Measurements from ENCODE around the gene PCDHA1. TPM values are rescaled to one million over a fixed set of nuclear protein-coding genes. Genes with fewer than 3 reads are reported as not detected.
"Not testable (repeated sequence)": the region's sequence is repeated elsewhere in the genome, so short reads cannot be mapped to it uniquely, and the experiment has no call there.

The PCDHA1 gene
- total RNA-seq, 2 experiments from 2014 or later = not detected

GRCh38 chr5:140794595-140795258, 8.8 kb downstream of the PCDHA1 start, which contains the start of gene PCDHA2:
TSS of gene PCDHA2 (plus strand) at chr5:140794852.
- TF ChIP-seq CTCF (conservative IDR thresholded peaks at IDR 0.05; ENCODE audit: low read length) (peak; percentile 47; the same call in 1 of the 2 replicates), EZH2phosphoT487 (IDR thresholded peaks at IDR 0.05; ENCODE audit: borderline replicate concordance, low read depth, low read length) (no peak)
- ChIA-PET CTCF (ENCODE audit: unreplicated experiment) (no interaction called here), POLR2A (no interaction called here)
- DNase-seq (ENCODE audit: low spot score) = no peak
- Histone ChIP-seq H3K9me2 (ENCODE audit: insufficient read depth, low read length) (0 out of 2 replicates have a peak, but pooled peaks cover 2% of the 10 kb centered on the region), H3K79me2 (ENCODE audit: insufficient read depth, low read depth, low read length) (no peaks in the 10 kb centered on the region), H4K20me1 (ENCODE audit: insufficient read depth, low read length) (no peaks in the 10 kb centered on the region), H3K9me3 (ENCODE audit: low read length) (no peaks in the 10 kb centered on the region), H3K4me1 (ENCODE audit: insufficient read depth, low read length, poor library complexity, severe bottlenecking) (no peaks in the 10 kb centered on the region), H3K4me3 (ENCODE audit: low read depth, low read length, poor library complexity, severe bottlenecking) (no peak within 1 kb of the TSS), H3K27ac (ENCODE audit: low read depth, low read length, poor library complexity, severe bottlenecking) (no peak within 1 kb of the TSS), H3K36me3 (ENCODE audit: insufficient read depth, low read length) (no peaks in the 10 kb centered on the region), H3K4me2 (ENCODE audit: low read length) (no peak within 1 kb of the TSS), H2AFZ (ENCODE audit: low read length) (no peak within 1 kb of the TSS)
- intact Hi-C loops (cut with micrococcal nuclease; ENCODE audit: unreplicated experiment) = no loop called here
- BruUV-seq (replicated peaks) = no TSS peak

DNA sequence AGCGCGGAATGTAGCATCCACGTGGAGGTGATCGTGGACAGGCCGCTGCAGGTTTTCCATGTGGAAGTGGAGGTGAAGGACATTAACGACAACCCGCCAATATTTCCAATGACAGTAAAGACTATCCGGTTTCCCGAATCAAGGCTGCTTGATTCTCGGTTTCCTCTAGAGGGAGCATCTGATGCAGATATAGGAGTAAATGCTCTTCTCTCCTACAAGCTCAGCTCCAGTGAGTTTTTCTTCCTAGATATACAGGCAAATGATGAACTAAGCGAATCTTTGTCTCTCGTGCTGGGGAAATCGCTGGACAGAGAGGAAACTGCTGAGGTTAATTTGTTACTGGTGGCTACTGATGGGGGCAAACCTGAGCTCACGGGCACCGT, 9.3 kb downstream of the PCDHA1 start:
- Histone ChIP-seq H3K79me2 (ENCODE audit: insufficient read depth, low read depth, low read length) (no peaks in the 10 kb centered on the region), H3K4me2 (ENCODE audit: low read length) (no peak overlapping the region), H3K4me1 (ENCODE audit: insufficient read depth, low read length, poor library complexity, severe bottlenecking) (no peaks in the 10 kb centered on the region), H3K4me3 (ENCODE audit: low read depth, low read length, poor library complexity, severe bottlenecking) (no peak overlapping the region), H3K9me3 (ENCODE audit: low read length) (no peaks in the 10 kb centered on the region), H3K9me2 (ENCODE audit: insufficient read depth, low read length) (0 out of 2 replicates have a peak, but pooled peaks cover 2% of the 10 kb centered on the region), H3K27ac (ENCODE audit: low read depth, low read length, poor library complexity, severe bottlenecking) (no peak overlapping the region), H3K36me3 (ENCODE audit: insufficient read depth, low read length) (no peaks in the 10 kb centered on the region), H2AFZ (ENCODE audit: low read length) (no peak overlapping the region), H4K20me1 (ENCODE audit: insufficient read depth, low read length) (no peaks in the 10 kb centered on the region)
- ChIA-PET POLR2A (no interaction called here), CTCF (ENCODE audit: unreplicated experiment) (no interaction called here)
- no TSS peak for BruUV-seq (replicated peaks)
- DNase-seq (ENCODE audit: low spot score) = no peak
- intact Hi-C loops (cut with micrococcal nuclease; ENCODE audit: unreplicated experiment) = no loop called here
- 0 out of 2 replicates have a peak, but pooled peaks have one; percentile 30 for TF ChIP-seq CTCF (conservative IDR thresholded peaks at IDR 0.05; ENCODE audit: low read length)
- no peak for TF ChIP-seq EZH2phosphoT487 (IDR thresholded peaks at IDR 0.05; ENCODE audit: borderline replicate concordance, low read depth, low read length)

- H3K4me2 ChIP-seq (ENCODE audit: low read length); POLR2A ChIA-PET; H3K9me3 ChIP-seq (ENCODE audit: low read length); CTCF ChIA-PET (ENCODE audit: unreplicated experiment); H3K27ac ChIP-seq (ENCODE audit: low read depth, low read length, poor library complexity, severe bottlenecking); H4K20me1 ChIP-seq (ENCODE audit: insufficient read depth, low read length); H2AFZ ChIP-seq (ENCODE audit: low read length); H3K4me3 ChIP-seq (ENCODE audit: low read depth, low read length, poor library complexity, severe bottlenecking); H3K79me2 ChIP-seq (ENCODE audit: insufficient read depth, low read depth, low read length); H3K9me2 ChIP-seq (ENCODE audit: insufficient read depth, low read length); H3K4me1 ChIP-seq (ENCODE audit: insufficient read depth, low read length, poor library complexity, severe bottlenecking); BruUV-seq (replicated peaks); intact Hi-C loops (cut with micrococcal nuclease; ENCODE audit: unreplicated experiment); DNase-seq (ENCODE audit: low spot score); H3K36me3 ChIP-seq (ENCODE audit: insufficient read depth, low read length): not testable (repeated sequence)
Measured at GRCh38 chr5:140796072-140796717, 10.3 kb downstream of the PCDHA1 start.
